ENCODE measurements around the gene DEF6. TPM values are rescaled to one million over a fixed set of nuclear protein-coding genes. Genes with fewer than 3 reads are reported as not detected.

The DEF6 gene, protein sequence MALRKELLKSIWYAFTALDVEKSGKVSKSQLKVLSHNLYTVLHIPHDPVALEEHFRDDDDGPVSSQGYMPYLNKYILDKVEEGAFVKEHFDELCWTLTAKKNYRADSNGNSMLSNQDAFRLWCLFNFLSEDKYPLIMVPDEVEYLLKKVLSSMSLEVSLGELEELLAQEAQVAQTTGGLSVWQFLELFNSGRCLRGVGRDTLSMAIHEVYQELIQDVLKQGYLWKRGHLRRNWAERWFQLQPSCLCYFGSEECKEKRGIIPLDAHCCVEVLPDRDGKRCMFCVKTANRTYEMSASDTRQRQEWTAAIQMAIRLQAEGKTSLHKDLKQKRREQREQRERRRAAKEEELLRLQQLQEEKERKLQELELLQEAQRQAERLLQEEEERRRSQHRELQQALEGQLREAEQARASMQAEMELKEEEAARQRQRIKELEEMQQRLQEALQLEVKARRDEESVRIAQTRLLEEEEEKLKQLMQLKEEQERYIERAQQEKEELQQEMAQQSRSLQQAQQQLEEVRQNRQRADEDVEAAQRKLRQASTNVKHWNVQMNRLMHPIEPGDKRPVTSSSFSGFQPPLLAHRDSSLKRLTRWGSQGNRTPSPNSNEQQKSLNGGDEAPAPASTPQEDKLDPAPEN
- 0.22 and 0.57 TPM in 2 replicates for total RNA-seq

DNA sequence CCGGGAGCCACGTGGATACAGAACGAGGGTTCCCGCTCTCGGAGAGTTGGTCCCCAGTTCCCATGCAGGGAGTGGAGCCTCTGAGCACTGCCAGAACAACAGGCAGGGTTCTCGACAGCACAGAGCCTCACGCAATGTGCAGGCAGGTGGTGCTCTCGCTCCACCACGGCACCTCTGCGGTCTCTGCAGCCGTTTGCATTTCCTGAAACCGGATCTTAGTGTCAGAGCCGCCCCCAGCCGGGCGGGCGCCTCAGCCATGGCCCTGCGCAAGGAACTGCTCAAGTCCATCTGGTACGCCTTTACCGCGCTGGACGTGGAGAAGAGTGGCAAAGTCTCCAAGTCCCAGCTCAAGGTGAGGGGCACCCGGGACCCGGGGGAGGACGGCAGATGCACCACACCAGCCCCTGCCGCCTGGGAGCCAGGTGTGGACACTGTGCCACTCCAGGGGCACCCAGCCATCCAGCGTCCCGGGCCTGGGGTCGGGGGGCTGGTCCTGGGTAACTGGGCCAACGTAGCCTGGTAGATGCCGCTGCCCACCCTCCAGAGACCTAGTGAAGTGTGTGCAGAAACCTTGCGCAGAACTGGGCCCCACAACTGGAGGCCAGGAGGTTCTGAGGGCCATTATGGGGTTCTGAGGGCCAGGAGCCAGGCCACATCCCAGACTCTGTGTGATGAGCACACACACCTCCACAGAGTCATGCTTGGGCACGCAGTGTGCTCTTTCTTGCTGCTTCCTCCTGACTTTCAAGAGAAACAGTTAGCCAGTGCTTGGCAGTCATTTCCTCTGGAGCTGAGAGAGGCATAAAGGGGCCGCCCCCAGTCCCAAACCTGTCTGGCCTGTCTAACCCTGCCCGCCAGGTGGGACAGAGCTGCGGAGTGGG, at the start of gene DEF6:
TSS of gene DEF6 (plus strand) at position 218 of the 881 bp plus-strand sequence. CDS start at position 257, 39 bp downstream.

DNA sequence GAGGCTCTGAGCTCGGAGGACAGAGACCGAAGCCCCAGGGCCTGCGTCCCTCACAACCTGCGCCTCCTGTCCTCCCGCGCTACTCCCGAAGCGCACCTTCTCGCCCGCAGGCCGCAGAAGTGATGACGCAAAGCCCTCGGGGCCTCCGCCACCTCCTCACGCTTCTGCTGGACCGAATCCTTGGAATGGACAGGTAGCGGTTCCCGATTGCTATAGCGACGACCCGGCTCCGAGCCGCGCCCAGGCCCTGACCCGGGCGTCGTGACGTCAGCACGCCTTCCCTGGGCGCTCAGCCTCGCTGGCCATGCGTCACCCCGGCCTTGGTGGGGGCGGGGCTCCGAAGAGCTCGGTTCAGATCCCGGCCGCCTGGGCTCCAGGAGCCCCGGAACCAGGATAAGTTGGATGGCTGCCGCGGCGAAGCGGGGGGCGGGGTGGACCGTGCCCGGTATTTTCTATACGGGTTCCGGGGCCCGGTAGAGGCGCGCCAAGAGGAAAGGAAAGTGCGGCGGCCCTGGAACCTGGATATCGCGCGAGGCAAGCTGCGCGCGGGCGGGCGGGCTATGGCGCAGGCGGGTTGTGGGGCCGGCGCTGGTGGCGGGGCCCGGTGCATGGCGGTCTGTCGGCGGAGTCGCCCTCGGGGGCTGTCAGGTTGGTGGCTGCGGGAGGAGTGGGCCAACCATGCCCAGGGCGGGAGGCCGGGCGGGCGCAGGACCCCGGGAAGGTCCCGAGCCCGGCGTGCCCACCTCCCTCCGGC, 38.2 kb upstream of the DEF6 start, which contains the start of gene ZNF76:
TSS of gene ZNF76 (plus strand) at position 542 of the 754 bp plus-strand sequence. CDS start 21,417 bp downstream, outside the sequence.

DNA sequence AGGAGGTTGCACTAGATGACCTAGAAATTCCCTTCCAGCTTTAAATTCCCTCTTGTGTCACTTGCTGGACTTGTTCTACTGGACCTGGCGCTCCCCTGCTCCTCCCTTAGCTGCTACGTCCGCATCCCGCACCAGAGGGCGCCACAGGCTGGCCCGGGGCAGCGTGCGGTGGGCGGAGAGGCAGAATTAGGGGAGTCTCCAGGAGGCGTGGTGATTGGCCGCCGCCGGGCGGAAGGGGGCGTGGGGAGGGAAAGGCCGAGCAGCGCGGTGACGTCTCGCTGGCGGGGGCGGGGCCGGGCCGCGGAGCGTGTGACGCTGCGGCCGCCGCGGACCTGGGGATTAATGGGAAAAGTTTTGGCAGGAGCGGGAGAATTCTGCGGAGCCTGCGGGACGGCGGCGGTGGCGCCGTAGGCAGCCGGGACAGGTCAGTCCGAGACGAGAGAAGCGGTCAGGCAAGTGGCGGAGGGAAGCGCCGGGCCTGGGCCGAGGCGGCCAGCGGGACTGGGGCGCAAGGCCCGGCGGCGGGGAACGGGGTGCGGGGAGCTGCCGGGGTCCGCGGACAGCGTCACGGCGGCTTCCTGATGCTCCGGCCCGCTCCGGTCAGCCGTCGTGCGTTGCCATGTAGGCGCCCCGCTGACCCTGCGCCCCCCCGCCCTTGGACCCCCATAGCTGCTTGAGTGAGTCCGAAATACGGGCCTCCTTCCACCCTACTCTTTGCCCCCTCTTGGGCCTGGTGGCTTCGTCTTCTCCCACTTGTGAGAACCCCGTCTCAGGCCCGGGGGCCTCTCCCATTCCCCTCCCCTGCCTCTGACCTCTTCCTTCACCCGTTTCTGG, 44.9 kb downstream of the DEF6 start, which contains the start of gene PPARD:
TSS of gene PPARD (plus strand) at position 301 of the 834 bp plus-strand sequence. CDS start 68,530 bp downstream, outside the sequence.

Other genes starting within 250 kb of the DEF6 start
- 0.66 and 0.72 TPM in 2 replicates for gene TCP11, start 156.5 kb upstream of the DEF6 start, total RNA-seq
- 0.22 and 9.9 TPM in 2 replicates for gene SCUBE3, start 83.9 kb upstream of the DEF6 start, total RNA-seq
- 20.9 and 27.6 TPM in 2 replicates for gene ZNF76, start 38.1 kb upstream of the DEF6 start, total RNA-seq
- 8.3 and 11.6 TPM in 2 replicates for gene PPARD, start 44.7 kb downstream of the DEF6 start, total RNA-seq
- gene FANCE, start 154.5 kb downstream of the DEF6 start, total RNA-seq: 7.7 and 12.3 TPM in 2 replicates
- gene RPL10A, start 170.6 kb downstream of the DEF6 start, total RNA-seq: 845 and 1,403 TPM in 2 replicates
- gene TEAD3, start 199.3 kb downstream of the DEF6 start, total RNA-seq: 18.2 and 26.9 TPM in 2 replicates
- not detected in 2 replicates for gene TULP1, start 215.1 kb downstream of the DEF6 start, total RNA-seq

Data from placental pericyte (primary cell).